ENCODE results near the gene ANKRD12.
A peak's percentile ranks its signal among the peaks of the same experiment; 100 is the strongest.

The ANKRD12 gene

DNA sequence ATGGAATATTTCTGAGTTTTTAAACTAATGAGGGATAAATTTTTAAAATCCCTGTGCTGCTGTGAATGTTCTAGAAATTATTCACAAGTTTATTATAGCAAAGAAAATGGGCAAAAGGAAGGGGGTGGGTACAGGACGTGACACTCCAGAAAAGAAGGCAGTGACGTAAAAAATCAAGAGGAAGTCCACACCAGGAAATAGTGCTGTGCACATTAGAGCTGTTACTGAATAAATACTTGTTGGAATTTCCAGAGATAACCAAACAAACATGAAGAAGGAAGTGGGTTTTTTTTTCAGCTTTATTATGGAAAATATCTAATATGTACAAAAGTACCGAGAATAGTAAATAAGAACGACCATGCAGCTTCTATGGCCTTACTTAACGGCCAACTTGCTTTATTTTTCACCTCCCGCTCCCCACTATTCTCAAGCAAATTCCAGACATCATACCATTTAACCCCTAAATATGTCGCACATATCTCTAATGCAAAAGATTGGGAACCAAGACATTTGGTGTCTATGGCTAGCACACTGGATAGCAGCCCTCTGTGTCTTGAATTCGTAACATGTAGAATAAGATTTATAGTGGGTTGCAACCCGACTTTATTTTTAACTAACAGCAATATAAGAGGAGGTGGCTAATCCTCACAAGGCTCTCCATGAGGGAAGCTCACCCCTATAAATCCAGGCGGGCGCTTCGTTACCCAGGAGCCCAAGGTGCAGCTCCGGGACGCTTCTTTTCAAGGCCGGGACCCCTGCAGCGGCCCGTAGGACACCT, 34.7 kb upstream of the ANKRD12 start:
- TF ChIP-seq, protein P1, sequence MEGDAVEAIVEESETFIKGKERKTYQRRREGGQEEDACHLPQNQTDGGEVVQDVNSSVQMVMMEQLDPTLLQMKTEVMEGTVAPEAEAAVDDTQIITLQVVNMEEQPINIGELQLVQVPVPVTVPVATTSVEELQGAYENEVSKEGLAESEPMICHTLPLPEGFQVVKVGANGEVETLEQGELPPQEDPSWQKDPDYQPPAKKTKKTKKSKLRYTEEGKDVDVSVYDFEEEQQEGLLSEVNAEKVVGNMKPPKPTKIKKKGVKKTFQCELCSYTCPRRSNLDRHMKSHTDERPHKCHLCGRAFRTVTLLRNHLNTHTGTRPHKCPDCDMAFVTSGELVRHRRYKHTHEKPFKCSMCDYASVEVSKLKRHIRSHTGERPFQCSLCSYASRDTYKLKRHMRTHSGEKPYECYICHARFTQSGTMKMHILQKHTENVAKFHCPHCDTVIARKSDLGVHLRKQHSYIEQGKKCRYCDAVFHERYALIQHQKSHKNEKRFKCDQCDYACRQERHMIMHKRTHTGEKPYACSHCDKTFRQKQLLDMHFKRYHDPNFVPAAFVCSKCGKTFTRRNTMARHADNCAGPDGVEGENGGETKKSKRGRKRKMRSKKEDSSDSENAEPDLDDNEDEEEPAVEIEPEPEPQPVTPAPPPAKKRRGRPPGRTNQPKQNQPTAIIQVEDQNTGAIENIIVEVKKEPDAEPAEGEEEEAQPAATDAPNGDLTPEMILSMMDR (conservative IDR thresholded peaks at IDR 0.05; ENCODE audit: low read depth, low read length): no peak
- DNase-seq (ENCODE audit: low read depth): no peak

DNA sequence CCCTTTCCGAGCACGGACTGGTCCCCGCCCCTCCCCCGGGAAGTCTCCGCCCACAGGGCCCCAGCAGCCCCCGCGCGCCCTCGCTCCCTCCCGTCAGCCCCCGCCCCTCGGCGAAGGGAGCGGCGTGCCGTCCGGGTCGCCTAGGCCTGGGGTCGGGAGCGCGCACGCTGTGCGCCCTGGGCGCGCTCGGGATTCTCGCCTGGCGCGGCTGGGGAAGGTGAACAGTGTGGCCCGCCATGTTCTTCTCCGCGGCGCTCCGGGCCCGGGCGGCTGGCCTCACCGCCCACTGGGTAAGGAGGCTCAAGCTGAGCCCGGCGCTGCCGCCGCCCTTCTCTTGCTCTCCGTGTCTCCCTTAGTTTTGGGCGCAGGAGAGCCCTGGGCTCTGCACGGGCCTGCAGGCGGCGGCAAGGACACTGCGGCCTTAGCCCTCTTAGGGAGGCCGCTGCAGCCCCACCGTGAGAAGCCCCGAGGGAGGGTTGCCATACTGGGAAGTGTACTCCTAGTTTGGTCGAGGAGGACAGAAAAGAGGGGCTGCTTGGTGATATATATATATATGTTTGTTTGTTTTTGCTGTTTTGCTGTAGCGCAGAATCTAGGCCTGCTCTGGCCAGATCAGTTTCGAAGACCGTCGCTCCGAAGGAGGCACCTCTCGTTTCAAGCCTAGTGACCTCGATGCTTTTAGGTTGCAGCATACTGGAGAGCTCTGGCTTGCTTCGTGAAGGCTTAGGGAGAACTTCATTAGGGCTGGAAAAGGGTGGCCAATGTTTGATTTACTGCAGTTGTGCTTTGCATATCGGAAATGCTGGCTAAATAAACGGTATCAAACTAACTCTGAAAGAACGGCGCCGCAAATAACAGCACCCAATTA, 33.8 kb upstream of the ANKRD12 start, which contains the start of gene NDUFV2:
NDUFV2 (plus strand) TSS at position 192 of the 868 bp plus-strand sequence; CDS start at position 237, 45 bp downstream.
- peak within 1 kb of the TSS; percentile 81 for H3K4me3 ChIP-seq (ENCODE audit: low read length)
- TF ChIP-seq, protein P1 (conservative IDR thresholded peaks at IDR 0.05; ENCODE audit: low read depth, low read length): no peak
- peak; percentile 79 for DNase-seq (ENCODE audit: low read depth)

More for the DNA sequence above, 34.7 kb upstream of the ANKRD12 start:
- H3K4me3 ChIP-seq (ENCODE audit: low read length): peak overlapping the region; percentile 81

DNA sequence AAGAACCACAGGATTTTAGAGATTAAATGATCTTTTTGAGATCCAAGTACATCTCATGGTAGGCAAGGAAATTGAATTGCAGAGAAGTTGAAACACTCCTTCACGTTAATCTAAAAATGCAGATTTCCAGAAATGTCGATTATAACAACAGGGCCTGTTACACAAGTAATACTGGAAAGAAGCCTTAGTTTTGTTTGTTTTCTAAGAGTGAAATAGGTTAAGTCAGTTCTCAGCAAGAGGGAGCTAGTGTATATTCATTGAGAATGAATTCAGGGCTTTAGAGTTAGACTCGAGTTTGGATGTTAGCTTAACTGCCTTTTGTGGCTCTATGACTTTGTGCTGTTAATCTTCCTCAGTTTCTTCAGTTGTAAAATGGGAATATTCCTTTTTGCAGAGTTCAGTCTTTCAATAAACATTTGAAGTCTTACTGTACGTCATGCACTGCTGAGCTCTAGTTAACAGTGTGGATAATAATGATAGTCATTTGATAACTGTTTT, 33.2 kb upstream of the ANKRD12 start:
- no peak for DNase-seq (ENCODE audit: low read depth)
- H3K4me3 ChIP-seq (ENCODE audit: low read length): peak overlapping the region; percentile 77
- TF ChIP-seq, protein P1 (conservative IDR thresholded peaks at IDR 0.05; ENCODE audit: low read depth, low read length): no peak

DNA sequence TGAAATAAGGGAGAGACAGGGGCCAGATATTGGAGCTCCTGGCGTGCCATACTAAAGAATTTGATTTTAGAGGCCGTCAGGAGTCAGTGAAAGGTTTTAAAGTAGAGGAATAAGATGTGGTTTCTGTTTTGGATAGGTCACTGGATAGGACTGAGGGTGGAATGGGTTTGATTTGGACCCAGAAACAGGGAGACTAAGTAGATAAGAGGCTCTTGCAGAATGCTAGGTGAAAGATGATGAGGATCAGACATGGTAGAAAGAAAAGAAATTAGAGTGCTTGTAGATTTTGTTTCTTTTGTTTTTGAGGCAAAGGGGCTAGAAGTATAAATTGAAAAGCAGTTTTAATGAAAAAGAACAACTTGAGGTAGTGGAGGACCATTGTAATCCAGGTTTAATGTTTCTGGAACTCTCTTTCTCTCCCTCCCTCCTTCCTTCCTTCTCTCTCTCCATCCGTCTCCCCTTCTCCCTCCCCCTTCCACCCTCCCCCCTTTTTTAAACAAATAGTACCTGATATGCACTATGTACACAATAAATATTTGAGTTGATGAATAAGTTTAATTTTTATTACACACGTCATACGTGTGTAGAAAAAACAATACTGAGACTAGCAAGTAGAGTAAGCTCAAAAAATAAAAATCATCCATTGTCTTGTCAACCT, 32.2 kb upstream of the ANKRD12 start:
- H3K4me3 ChIP-seq (ENCODE audit: low read length): peak overlapping the region; percentile 77
- DNase-seq (ENCODE audit: low read depth): no peak
- TF ChIP-seq, protein P1 (conservative IDR thresholded peaks at IDR 0.05; ENCODE audit: low read depth, low read length): no peak

DNA sequence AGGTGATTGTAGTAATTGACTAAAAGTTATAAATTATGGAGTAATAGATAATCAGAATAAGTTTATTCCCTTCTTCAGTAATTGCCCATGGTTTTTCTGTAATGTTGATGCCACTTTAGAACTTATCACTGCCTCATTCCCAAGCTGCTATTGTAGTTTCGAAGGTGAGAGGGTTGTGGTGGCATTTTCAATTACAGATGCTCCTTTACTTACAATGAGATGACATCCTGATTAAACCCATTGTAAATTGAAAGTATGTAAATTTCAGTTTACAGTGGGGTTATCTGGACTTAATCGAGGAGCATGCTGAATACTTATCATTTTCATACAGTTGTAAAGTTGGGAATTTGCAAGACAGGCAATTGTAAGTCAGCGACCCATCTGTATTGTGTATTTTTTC, 31.2 kb upstream of the ANKRD12 start:
- H3K4me3 ChIP-seq (ENCODE audit: low read length): no peak overlapping the region
- no peak for DNase-seq (ENCODE audit: low read depth)
- TF ChIP-seq, protein P1 (conservative IDR thresholded peaks at IDR 0.05; ENCODE audit: low read depth, low read length): no peak

DNA sequence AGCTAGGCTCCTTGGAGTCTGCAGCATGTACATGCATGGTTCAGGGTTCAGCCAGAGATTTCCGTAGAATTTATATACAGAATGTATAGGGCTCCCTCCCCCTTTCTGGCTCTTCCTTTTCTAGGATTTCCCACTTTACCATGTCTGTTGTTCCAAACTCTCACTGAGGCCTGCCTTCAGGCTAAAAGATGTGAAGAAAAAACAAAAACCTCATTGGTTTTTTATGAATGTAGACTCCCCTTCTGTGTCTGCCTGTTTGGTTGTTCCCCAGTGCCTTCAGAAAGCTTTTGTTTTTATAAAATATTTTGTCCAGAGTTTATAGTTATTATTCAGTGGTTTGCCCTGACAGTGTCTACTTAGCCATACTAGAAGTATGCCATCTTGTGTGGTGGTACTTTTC, 30.5 kb upstream of the ANKRD12 start:
- no peak overlapping the region for H3K4me3 ChIP-seq (ENCODE audit: low read length)
- DNase-seq (ENCODE audit: low read depth): no peak
- TF ChIP-seq, protein P1 (conservative IDR thresholded peaks at IDR 0.05; ENCODE audit: low read depth, low read length): no peak

Measured in retinal pigment epithelial cell (primary cell).